Lower leg skin (tissue), 4 donors: ENCODE data around the gene OR2F1. TPM values are rescaled to one million over a fixed set of nuclear protein-coding genes. Genes with fewer than 3 reads are reported as not detected.

Experiments used
- DNase-seq, 2 donors: peaks; one replicate each; pipeline ENCODE4 v3.0.0-alpha.2; 2019; ENCODE audit warnings: low spot score in 2 of 2
- H3K4me3 ChIP-seq: fragments of 200-600 bp; sonication (generic); 2 replicates; pipeline ENCODE4 v1.5.1; 2017; ENCODE audit warnings: mild to moderate bottlenecking, low read depth; ENCODE audit not compliant: poor library complexity, severe bottlenecking
- CTCF ChIP-seq, 3 donors: fragments of 450-650 bp; IDR thresholded peaks; one replicate each; pipeline ENCODE4 v1.5.1; 2016; ENCODE audit warnings: antibody characterized with exemption in 3 of 3, mild to moderate bottlenecking in 3 of 3, moderate library complexity in 2 of 3
- POLR2A ChIP-seq, 2 donors: fragments of 450-650 bp; IDR thresholded peaks; one replicate each; pipeline ENCODE4 v1.6.1; 2016 to 2017; ENCODE audit warnings: antibody characterized with exemption in 2 of 2, mild to moderate bottlenecking in 1 of 2, moderate library complexity in 1 of 2
- WGBS, 2 donors: methylation state at CpG; one replicate each; pipeline ENCODE4 v1.1.5; 2018; 5-methylcytosine and 5-hydroxymethylcytosine counted together
- intact Hi-C: fragments of 100-400 bp; cut with DNase I; formaldehyde crosslinking; loops from one replicate; pipeline ENCODE4 v1.15.0; 2023; ENCODE audit warnings: low total_unique reads
- total RNA-seq, 4 donors: library from RNA; depleted of rRNA; stranded (reverse); fragments of >200 nt; gene quantifications; one replicate each; pipeline ENCODE4 v1.1.0, GENCODE V29; 2016

OR2F1 gene
- total RNA-seq, 4 donors from 2014 or later: not detected

GRCh38 chr7:143978585-143978984 is 23.9 kb downstream of the OR2F1 start:
- TF ChIP-seq POLR2A (IDR thresholded peaks at IDR 0.05) (no peak), CTCF (IDR thresholded peaks at IDR 0.05) (no peak)
- intact Hi-C loops: no loop called here
- DNase-seq: no peak
- 76 to 86% methylated on average over 2 of the region's 2 CpGs for WGBS, 2 donors
- no peak overlapping the region for H3K4me3 ChIP-seq

- no peak overlapping the region for H3K4me3 ChIP-seq
- 71 to 73% methylated on average over 1 of the region's 1 CpG for WGBS, 2 donors
- no peak for TF ChIP-seq POLR2A (IDR thresholded peaks at IDR 0.05)
- TF ChIP-seq CTCF (IDR thresholded peaks at IDR 0.05): no peak
- no peak for DNase-seq
- intact Hi-C loops: no loop called here
These were observed 24.7 kb downstream of the OR2F1 start for GRCh38 chr7:143979359-143979758.

GRCh38 chr7:143979998-143980397 is 25.4 kb downstream of the OR2F1 start:
- no peak for DNase-seq
- 76 to 83% methylated on average over 2 of the region's 2 CpGs for WGBS, 2 donors
- no peak overlapping the region for H3K4me3 ChIP-seq
- TF ChIP-seq POLR2A (IDR thresholded peaks at IDR 0.05) (no peak), CTCF (IDR thresholded peaks at IDR 0.05) (no peak)
- intact Hi-C loops: no loop called here

GRCh38 chr7:143980746-143981510 is 26.3 kb downstream of the OR2F1 start:
- 87 to 88% methylated on average over 10 of the region's 10 CpGs for WGBS, 2 donors
- H3K4me3 ChIP-seq: no peak overlapping the region
- intact Hi-C loops: no loop called here
- TF ChIP-seq POLR2A (IDR thresholded peaks at IDR 0.05) (no peak), CTCF (IDR thresholded peaks at IDR 0.05) (no peak)
- DNase-seq: no peak

- no peak overlapping the region for H3K4me3 ChIP-seq
- intact Hi-C loops: no loop called here
- no peak for DNase-seq
- TF ChIP-seq CTCF (IDR thresholded peaks at IDR 0.05) (no peak), POLR2A (IDR thresholded peaks at IDR 0.05) (no peak)
- 91 to 95% methylated on average over 5 of the region's 5 CpGs for WGBS, 2 donors
These were observed 29.3 kb downstream of the OR2F1 start for GRCh38 chr7:143983960-143984359.

- no peak for DNase-seq
- intact Hi-C loops: no loop called here
- no peak for TF ChIP-seq CTCF (IDR thresholded peaks at IDR 0.05)
- no peak for TF ChIP-seq POLR2A (IDR thresholded peaks at IDR 0.05)
- no peak overlapping the region for H3K4me3 ChIP-seq
These were observed 32.9 kb downstream of the OR2F1 start for GRCh38 chr7:143987513-143987912.
